Skeletal muscle tissue (tissue), 4 donors: ENCODE data around the gene NOC3L. TPM values are rescaled to one million over a fixed set of nuclear protein-coding genes. Genes with fewer than 3 reads are reported as not detected.

Experiments used
- H3K27ac ChIP-seq: one replicate; pipeline ENCODE4 v1.7.0; 2013; ENCODE audit warnings: mild to moderate bottlenecking, low read depth, low read length, inconsistent platforms
- H3K27me3 ChIP-seq, 3 donors: one replicate each; pipeline ENCODE4 v1.7.0; 2013; ENCODE audit warnings: low read length in 3 of 3; ENCODE audit not compliant: control insufficient read depth in 3 of 3, insufficient read depth in 3 of 3
- H3K36me3 ChIP-seq, 3 donors: one replicate each; pipeline ENCODE4 v1.7.0; 2013; ENCODE audit warnings: low read length in 3 of 3; ENCODE audit not compliant: control insufficient read depth in 3 of 3, insufficient read depth in 3 of 3
- H3K4me1 ChIP-seq, 3 donors: one replicate each; pipeline ENCODE4 v1.7.0; 2013; ENCODE audit warnings: low read length in 3 of 3, mild to moderate bottlenecking in 3 of 3; ENCODE audit not compliant: control insufficient read depth in 3 of 3, insufficient read depth in 3 of 3
- H3K4me3 ChIP-seq, 3 donors: one replicate each; pipeline ENCODE4 v1.7.0; 2013; ENCODE audit warnings: low read length in 3 of 3
- H3K9ac ChIP-seq, 3 donors: one replicate each; pipeline ENCODE4 v1.7.0; 2013; ENCODE audit warnings: low read length in 3 of 3, mild to moderate bottlenecking in 3 of 3, moderate library complexity in 2 of 3, low read depth in 1 of 3
- H3K9me3 ChIP-seq, 3 donors: one replicate each; pipeline ENCODE4 v1.7.0; 2013; ENCODE audit warnings: low read length in 3 of 3; ENCODE audit not compliant: control insufficient read depth in 3 of 3
- total RNA-seq: library from RNA; depleted of rRNA; stranded (reverse); fragments of >200 nt; gene quantifications from one replicate; pipeline ENCODE4 v1.2.3, GENCODE V29; 2014
- donor health status: Osteomylitis.

Gene NOC3L
- total RNA-seq, 1 donor from 2014 or later = 13.6 TPM

DNA sequence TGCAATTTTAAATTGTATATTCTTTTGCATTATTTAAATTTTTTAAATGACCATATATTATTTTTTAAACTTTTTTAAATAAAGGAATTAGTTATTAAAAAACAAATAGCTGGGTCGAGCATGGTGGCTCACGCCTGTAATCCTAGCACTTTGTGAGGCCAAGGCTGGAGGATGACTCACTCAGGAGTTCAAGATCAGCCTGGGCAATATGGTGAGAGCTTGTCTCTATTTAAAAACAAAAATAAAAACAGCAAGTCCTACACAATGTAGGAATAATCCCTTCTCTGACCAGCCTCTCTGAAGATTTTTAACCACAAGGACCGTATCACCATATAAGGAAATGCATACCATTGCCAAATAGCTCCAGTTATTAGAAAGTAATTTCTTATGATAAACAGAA lies 19.6 kb downstream of the NOC3L start:
- H3K4me3 ChIP-seq = no peak overlapping the region
- H3K36me3 ChIP-seq = peaks cover 15 to 59% (median 20%) of the 10 kb centered on the region in 3 donors
- no peaks in the 10 kb centered on the region for H3K27me3 ChIP-seq
- no peaks in the 10 kb centered on the region for H3K4me1 ChIP-seq
- H3K9ac ChIP-seq = no peak overlapping the region
- H3K9me3 ChIP-seq = no peaks in the 10 kb centered on the region
- no peak overlapping the region for H3K27ac ChIP-seq

DNA sequence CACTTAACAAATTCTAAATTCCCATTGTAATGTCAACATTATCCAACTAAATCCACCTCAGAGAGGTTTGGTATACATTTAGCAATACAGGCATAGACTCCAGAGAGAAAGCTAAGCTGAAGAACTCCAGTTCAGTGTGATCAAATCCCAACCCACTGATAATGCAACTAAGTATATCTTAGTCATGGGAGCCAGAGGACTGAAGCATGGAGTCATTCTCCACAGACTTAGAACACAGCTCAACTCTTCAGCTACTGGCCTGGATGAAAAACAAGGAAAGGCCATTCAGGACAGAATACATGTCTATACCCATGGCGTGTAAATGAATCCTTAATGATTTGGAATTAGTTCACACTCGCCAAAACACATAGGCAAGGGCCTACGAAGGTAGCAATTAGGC lies 27.9 kb downstream of the NOC3L start:
- no peaks in the 10 kb centered on the region for H3K27me3 ChIP-seq
- H3K27ac ChIP-seq = no peak overlapping the region
- H3K4me3 ChIP-seq = no peak overlapping the region
- peaks cover 18 to 63% (median 63%) of the 10 kb centered on the region in 3 donors for H3K36me3 ChIP-seq
- no peaks in the 10 kb centered on the region for H3K9me3 ChIP-seq
- no peaks in the 10 kb centered on the region for H3K4me1 ChIP-seq
- no peak overlapping the region for H3K9ac ChIP-seq

DNA sequence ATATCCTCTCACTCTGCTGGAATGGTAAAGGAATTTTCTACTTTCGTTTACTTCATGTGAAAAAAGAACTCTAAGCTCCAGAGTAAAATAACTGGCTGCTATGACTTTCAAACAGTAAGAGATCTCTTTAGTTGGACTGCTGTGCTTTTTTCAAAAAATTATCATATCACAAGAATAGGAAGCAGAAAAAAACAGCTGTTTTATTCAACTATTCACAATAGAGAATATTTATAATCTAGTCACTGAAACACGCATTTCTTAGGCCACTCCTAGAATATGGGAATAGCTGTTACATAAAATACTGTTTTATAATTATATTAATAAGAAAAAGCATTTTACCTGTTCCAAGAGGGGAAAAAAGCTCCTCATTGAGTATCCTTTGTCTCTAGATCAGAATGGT lies 29.7 kb downstream of the NOC3L start:
- Histone ChIP-seq H3K27me3 (no peaks in the 10 kb centered on the region), H3K4me3 (no peak overlapping the region), H3K9ac (no peak overlapping the region), H3K9me3 (no peaks in the 10 kb centered on the region), H3K4me1 (no peaks in the 10 kb centered on the region), H3K36me3 (peaks cover 9 to 48% (median 47%) of the 10 kb centered on the region in 3 donors), H3K27ac (no peak overlapping the region)

DNA sequence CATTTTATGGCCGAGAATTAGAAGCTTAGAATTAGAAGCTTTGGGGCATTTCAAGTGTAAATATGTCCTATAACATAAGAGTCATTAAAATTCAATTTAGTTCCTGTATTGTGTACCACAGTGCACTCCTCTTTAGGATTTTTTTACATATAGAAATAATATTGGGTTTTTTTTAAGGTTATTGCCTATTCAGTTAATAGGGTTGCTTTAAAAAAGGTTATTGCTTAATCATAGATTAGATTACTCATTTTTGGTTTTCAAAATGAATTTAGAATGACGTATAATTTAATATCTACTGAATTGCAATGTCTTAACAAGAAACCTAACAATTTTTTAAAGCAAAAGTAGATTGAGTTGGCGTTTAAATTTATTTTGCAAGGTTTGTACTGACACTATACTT lies 34.1 kb downstream of the NOC3L start:
- H3K4me1 ChIP-seq = no peaks in the 10 kb centered on the region
- H3K36me3 ChIP-seq = peaks cover 11 to 43% (median 32%) of the 10 kb centered on the region in 3 donors
- no peaks in the 10 kb centered on the region for H3K9me3 ChIP-seq
- no peaks in the 10 kb centered on the region for H3K27me3 ChIP-seq
- no peak overlapping the region for H3K9ac ChIP-seq
- H3K4me3 ChIP-seq = no peak overlapping the region
- no peak overlapping the region for H3K27ac ChIP-seq

DNA sequence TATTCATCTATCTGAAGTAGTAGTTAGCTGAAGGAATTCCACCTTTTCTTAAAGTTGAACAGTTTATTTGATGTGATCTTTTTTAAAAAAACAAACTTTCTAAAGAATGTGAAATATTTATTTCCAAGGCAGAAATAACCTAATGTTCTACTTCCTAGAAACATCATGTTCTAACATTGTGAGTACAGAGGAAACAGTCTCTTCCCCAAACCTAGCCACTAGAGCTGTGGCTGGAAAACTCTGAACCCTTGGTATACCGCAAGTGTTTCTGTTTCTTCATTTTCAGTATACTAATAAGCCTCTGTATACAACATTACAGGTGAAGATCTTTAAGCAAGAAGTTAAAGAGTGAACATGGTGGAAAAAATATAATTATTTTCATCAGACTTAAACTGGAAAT lies 35.1 kb downstream of the NOC3L start:
- Histone ChIP-seq H3K36me3 (peaks cover 9 to 39% (median 32%) of the 10 kb centered on the region in 3 donors), H3K4me3 (no peak overlapping the region), H3K27me3 (no peaks in the 10 kb centered on the region), H3K9ac (no peak overlapping the region), H3K9me3 (no peaks in the 10 kb centered on the region), H3K4me1 (no peaks in the 10 kb centered on the region), H3K27ac (no peak overlapping the region)

DNA sequence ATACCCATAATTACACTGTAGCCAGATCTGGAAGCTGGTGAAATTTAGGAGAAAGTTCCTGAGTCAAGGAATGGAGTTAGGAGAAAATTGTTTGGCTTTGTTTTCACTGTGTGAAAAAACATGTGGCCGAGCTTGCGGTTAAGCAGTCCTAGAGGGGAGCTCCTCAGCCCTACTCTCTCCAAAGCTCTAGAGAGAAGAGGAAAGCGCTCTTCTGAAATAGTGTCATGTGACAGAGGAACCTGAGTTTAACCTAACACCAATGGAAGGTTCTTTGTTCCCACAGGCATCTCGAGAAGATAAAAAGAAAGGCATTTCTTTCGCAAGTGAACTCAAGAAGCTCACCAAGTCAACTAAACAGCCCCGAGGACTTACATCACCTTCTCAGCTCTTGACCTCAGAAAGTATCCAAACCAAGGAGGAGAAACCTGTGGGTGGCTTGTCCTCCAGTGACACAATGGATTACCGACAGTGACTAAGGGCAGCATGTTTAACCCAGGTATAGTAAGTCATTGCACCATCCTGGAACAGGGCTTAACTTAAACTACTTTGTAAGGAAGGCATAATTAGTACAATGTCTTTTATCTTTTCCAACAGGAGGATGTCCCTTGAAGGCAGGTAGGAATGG lies 38.0 kb downstream of the NOC3L start:
- Histone ChIP-seq H3K27ac (no peak overlapping the region), H3K9ac (no peak overlapping the region), H3K9me3 (no peaks in the 10 kb centered on the region), H3K4me1 (no peaks in the 10 kb centered on the region), H3K36me3 (peaks cover 11 to 32% (median 26%) of the 10 kb centered on the region in 3 donors), H3K27me3 (no peaks in the 10 kb centered on the region), H3K4me3 (no peak overlapping the region)

DNA sequence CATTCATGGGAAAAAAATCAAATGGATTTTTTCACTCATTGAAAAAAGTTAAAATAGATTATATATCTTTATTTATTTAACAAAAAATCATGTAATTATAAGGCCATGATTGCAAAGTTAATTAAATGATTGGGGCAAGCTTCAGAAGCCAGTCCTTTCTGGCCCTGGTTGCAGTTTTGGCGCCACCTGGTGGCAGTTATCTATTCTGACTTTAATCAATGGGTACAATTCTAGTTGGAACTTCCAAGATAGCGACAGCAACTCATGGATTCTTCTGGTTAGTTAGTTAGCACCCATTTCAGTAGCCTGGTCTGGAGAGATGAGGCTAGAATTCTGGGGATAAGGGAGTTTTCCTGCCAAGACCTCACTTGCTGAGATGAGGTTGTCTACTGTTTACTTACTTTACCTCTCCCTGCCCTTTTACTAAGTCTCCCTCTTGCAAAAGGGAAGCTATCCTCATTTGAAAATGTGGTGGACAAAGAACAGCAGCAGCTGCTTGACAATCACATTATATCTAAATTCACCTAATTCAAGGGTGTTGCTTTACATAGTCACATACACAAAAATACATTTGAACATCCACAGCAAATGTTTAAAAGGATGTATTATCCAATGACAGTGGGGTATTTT lies 42.3 kb downstream of the NOC3L start:
- H3K9me3 ChIP-seq = no peaks in the 10 kb centered on the region
- no peaks in the 10 kb centered on the region for H3K27me3 ChIP-seq
- H3K27ac ChIP-seq = no peak overlapping the region
- no peaks in the 10 kb centered on the region for H3K4me1 ChIP-seq
- H3K9ac ChIP-seq = no peak overlapping the region
- no peak overlapping the region for H3K4me3 ChIP-seq
- peaks cover 11 to 27% (median 18%) of the 10 kb centered on the region in 3 donors for H3K36me3 ChIP-seq

DNA sequence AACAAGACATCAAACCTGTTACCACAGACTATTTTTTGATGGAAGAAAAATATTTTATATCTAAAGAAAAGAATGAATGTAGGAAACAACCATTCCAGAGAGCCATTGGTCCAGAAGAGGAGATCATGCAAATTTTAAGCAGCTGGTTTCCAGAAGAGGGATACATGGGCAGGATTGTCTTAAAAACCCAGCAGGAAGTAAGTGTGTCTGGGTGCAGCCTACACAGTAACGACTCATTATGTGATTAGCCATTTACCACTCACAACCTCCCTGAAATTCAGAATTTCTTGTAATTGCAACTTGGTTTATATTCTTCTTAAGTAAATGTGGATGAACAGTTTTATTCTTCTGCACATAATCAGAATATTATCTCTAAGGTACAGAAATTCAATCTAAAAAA lies 46.2 kb downstream of the NOC3L start:
- no peak overlapping the region for H3K27ac ChIP-seq
- H3K4me3 ChIP-seq = no peak overlapping the region
- no peaks in the 10 kb centered on the region for H3K4me1 ChIP-seq
- no peaks in the 10 kb centered on the region for H3K9me3 ChIP-seq
- H3K27me3 ChIP-seq = no peaks in the 10 kb centered on the region
- H3K36me3 ChIP-seq = peaks cover 0 to under 1% (median 0%) of the 10 kb centered on the region in 3 donors
- H3K9ac ChIP-seq = no peak overlapping the region

DNA sequence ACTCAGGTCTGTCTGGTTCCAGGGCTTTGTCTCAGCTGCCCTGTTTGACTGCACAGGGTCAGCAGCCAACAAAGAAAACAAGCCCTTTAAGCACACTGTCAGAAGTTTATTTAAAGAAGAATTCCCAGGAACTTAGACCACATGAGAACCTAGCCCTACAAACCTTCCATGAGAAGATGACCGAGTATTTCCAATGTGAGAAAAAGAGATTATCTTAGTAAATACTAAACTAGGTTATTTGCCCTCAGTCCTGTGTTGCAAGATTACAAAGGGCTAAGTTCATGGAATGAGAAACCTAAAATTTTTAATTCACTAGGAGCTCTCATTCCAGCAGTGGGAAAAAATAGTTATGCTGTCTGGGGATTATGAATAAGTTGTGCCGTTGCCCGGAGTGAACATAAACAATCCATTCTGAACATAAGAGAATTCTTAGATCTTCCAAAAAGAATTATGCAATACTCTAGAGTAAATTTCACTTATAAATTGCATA lies 46.7 kb downstream of the NOC3L start:
- Histone ChIP-seq H3K9ac (no peak overlapping the region), H3K36me3 (peaks cover 0 to 3% (median 1%) of the 10 kb centered on the region in 3 donors)

DNA sequence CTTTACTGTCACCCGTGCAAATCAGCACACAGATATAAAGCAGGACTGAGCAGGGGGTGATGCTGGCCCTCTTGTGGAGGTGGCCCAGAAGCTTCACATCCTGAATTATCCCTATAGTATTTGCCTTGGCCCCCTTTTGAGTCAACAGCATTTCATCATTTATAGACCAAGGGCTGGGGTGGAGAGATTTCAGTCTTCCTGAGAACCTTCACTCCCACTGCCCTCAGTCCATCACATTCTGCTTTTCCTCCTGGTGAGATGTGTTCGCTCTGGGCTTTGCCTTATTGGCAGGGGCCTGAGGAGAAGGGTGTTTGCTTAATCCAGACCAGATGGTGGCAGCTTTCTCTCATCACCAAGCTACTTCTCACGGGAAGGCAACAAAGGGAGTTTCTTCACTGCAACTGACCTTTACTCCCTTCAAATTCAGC lies 47.7 kb downstream of the NOC3L start:
- Histone ChIP-seq H3K9me3 (no peaks in the 10 kb centered on the region), H3K27ac (no peak overlapping the region), H3K9ac (no peak overlapping the region), H3K36me3 (peaks cover 0 to 3% (median 3%) of the 10 kb centered on the region in 3 donors), H3K4me1 (no peaks in the 10 kb centered on the region), H3K4me3 (no peak overlapping the region), H3K27me3 (no peaks in the 10 kb centered on the region)

More for the DNA sequence above, 46.7 kb downstream of the NOC3L start:
- H3K27me3 ChIP-seq = no peaks in the 10 kb centered on the region
- H3K9me3 ChIP-seq = no peaks in the 10 kb centered on the region
- no peak overlapping the region for H3K27ac ChIP-seq
- H3K4me1 ChIP-seq = no peaks in the 10 kb centered on the region
- H3K4me3 ChIP-seq = no peak overlapping the region
